NCI-H2081 treated with DMSO at 0.1 percent for 48 hours (cell line): ENCODE measurements around the gene RNU6-8.
A peak's percentile ranks its signal among the peaks of the same experiment; 100 is the strongest.

Experiments
- DNase-seq: peaks from one replicate; lab custom pipeline; 2025; lab: John Stamatoyannopoulos, UW

Gene RNU6-8

DNA sequence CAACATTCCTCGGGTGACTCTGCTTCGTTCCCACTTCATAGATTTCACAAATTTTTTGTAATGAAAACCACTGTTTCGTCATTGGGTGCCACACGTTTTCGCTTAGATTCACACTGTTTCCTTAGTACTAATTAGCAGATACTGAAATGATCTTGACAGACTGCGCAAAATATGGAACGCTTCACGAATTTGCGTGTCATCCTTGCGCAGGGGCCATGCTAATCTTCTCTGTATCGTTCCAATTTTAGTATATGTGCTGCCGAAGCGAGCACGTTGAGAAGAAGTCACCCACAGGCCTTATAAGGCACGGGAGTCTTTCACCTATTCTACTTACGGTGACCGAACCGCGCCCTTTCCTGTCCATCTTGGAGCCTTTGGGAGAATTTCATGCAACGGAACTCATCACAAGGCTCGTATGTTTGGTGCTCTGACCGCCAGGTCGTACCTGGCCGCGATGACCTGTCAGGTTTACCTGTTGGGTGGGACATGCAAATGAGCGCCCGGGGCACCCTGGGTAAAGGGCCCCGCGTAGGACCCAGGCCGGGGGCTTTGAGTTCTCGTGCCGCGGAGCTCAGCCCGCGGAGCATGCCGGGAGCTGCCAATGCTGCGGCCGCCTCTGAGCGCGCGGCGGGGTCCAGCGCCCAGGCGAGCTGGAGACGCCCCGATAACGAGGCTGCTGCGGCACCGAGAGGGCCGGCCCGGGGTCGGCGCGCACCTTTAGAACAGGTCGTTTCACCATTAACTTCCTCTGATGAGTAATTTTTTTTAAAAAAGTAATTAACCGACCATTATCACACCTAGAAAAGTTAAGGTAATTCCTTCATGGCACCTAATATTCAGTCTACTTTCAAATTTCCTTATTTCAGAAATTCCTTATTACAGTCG, at the start of gene RNU6-8:
RNU6-8 (minus strand) TSS at position 272 of the 885 bp plus-strand sequence.
- peak; percentile 69 for DNase-seq

DNA sequence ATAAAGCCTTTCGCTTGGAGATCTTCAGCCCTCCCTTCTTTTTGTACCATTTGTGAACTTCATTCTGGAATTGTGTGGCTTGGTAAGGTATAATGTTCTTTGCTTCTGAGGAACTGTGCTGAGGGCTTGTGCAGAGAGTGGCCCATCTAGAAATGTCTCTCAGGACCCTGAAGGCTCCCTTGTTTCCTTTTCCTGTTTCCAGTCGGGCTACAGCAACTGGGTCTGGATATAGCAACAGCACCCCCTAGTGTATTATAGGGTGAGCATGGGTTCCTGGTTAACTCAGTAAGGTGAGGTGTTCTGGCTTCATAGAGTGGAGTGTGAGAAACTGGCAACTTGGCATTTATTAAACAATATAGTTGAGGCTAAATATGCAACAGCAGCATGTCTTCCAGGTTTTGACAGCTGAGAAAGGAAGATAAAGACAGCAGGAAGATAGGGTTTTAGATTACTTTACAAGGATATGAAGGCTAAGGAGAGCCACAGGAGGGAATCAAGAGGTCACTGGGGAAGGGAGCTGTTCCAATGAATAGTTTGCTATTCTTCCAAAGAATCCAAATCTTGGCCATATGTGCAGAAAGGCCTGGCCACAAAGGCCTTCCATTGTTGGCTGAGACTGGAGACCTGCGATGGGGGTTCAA, 49.1 kb upstream of the RNU6-8 start:
- peak; percentile 59 for DNase-seq

DNA sequence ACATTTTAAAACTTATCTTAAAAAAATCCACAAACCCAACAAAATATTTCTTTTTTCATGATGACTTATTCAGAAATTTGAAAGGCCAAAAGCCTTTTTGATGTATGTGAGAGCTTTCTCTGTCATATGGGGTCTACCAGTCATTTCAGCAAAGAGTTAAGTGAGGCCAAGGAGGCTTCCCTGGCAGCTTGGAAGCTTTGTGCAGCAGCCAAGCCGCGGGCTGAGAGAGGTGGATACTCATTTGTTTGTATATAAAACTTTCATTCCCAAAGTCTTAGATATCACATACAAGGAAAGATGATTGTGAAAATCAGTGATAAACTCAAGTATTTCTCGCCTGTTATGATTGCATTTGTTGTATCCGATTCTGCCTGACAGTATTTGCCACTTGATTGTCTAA, 48.5 kb upstream of the RNU6-8 start:
- DNase-seq = no peak

DNA sequence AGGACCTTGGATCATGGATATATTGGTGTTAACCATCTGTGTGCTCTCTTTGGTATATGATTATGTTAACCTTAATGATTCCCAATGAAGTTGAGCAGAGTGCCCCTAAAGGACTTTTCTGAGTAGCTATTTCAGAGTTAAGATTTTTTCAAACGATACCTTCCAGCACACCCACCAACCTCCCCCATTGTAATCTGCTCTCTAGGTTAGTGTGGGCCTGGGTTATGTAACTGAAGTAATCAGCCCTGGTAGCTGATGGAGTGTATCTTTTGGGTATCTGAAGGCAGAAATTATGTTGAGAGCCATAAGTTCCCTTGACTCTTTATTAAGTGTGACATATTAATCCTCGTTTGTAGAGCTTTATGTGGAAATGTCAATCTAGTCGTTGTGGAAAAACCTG, 47.6 kb upstream of the RNU6-8 start:
- DNase-seq = no peak

DNA sequence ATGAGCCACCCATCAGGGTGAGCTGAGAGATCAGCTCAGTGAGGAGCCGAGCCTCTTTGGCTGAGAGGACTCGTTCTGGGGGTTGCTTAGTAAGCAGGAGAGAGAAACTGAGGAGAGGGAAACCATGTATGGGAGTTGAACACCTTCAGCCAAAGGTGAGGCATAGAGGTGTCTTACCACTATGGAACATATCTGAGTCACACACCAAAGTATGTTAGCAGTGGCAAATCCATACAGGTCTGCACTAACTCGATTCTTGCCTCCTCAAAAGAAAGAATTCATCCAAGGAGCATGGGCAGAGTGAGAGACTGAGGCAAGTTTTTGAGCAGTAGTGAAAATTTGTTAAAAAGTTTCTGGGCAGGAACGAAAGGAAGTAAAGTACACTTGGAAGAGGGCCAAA, 46.7 kb upstream of the RNU6-8 start:
- DNase-seq = no peak

DNA sequence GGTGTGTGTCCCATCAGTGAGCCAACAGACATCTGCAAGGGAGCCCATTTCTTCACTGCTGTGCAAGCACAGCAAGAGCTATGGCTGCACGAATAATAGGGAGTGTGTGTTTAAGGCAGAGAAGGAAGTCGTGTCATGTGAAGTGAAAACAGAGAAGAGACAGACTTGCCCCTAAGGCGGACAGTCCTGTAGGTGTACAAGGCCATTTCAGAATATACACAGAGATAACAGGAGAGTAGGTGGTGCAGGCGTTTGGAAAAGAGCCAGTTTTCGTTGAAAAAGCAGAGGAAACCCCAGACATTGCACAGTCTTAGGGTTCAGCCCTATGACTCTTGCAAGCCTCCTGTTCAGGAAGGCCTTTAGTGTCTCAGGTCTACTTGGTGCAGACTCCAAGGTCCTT, 46.3 kb upstream of the RNU6-8 start:
- no peak for DNase-seq

DNA sequence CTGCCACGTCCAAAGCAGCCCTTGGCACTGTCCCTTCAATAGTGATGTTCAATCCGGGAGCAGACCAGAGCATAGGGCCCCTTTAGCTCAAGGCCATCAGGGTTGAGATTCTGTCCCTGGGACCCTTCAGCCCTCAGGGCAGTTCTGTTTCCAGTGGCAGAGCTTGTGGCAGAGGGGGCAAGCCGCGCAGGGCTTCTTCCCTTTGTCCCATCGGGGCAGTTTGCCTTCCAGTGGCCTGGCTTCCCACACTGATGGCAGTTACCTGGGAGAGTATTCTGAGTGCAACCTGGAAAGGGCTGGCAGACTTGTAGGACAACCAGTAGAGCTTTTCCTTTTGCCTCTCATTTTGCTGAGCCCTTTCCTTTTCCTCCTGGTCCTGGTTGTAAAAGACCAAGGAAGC, 43.7 kb upstream of the RNU6-8 start:
- DNase-seq = no peak

DNA sequence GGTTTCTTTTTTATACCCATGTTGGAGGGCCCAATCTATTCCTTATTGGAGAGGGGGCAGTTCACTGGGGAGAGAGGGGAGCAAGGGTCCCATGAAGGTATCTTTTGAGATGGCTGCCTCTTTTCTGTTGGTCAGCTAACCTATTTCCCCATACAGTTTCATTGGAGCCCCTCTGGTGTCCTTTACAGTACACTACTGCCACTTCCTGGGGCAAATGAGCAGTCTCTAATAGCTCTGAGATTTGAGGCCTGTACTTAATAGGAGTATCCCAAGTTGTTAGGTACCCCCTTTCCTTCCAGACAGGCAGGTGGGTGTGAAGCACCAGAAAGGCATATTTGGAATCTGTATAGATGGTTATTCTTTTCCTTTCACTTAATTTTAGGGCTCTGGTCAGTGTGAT, 41.3 kb upstream of the RNU6-8 start:
- no peak for DNase-seq

DNA sequence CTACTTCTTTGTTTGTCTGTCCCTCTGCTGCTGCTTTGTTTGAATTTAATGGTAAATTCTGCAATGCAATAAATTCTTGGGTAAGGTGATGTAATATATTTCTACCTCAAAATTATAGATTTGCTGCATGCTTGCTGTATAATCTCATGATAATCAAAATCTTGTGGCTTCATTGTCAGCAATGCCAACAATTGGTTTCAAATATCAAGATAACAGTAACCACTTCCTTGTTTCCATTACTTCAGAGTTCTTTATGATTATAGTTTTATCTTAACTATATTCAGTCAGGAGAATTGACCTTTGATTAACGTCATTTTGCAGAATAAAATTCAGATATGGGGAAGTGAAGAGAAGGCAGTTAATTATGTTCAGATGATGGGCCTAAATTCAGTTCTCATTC, 30.2 kb upstream of the RNU6-8 start:
- DNase-seq = no peak

DNA sequence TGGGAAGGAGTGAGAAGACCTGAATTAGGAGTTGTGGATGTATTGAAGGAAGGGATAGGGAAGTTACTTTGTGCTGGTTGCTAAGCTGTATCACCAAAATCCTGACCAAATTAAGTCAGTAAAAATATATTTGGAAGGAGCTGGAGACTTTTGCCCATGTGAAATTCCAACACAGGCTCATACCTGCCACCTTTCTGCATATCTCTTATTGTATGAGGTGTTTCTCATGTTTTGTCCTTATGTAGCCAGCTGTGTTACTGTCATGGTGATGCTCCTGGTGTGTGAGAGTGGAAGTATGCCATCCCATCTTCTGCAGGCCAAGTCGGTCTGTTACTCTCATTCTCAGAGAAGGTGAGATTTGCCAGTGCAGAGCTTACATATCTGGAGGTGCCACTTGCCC, 29.4 kb upstream of the RNU6-8 start:
- no peak for DNase-seq

DNA sequence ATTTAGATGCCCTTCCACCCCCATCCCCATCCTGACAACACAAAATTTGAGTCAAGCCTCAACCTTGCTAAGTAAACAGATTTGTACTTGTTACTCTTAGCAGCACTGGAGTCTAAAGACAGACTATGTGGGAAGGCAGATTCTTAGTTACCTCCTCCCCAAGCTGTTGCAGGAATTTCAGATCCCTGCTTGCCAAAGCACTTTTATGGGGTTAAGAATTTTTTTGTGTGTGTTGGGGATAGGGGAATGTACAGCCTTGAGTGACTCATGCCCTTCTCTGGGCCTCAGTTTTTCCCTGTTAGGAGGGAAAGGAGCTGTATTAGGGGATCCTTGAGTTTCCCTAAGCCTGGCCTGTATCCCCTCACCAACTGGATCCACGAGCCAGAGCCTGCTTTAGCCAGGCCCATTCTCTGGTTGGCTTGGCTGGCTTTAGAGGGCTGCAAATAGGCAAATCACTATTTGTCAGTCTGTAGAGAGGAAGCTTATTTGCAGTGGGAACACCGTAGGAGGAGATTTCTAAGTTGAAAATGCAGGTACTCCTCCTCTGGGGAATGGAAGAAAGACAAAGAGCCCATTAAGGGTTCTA, 27.7 kb upstream of the RNU6-8 start:
- no peak for DNase-seq

DNA sequence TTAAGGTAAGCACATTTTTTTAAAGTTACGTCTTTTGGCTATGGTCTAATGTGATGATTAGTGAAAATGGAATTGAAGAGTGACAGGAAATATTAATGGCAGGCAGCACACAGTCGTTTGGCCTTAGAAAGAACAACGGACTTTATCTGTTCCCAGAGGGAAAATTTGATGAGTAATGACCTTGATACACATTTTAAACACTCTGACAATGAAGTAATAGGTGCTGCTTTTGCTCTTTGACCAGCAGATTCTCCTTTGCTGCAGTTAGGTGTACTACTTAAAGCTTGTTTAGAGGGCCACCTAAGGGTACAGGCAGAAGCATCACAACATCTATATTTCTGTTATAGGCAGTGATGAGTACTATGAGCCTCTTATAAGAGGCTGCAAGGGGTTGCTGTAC, 27.1 kb upstream of the RNU6-8 start:
- no peak for DNase-seq

DNA sequence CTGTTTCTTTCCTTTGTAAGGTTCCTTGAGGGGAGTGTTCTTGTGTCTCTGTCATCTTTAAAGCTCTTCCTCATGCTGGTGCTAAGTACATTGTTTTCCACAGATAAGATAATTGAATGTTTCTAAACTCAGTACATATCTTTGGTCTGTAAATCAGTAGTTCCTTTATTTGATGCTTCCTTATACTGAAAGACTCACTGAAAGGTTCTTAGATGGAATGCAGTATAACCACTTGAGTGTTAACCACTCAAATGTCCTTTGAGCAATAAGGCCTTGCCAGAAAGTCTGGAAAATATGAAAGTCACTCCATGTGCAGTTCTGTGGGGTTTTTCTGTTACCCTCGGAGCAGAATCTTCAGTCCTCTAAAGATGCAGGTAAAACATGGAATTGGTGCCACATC, 23.0 kb upstream of the RNU6-8 start:
- no peak for DNase-seq

DNA sequence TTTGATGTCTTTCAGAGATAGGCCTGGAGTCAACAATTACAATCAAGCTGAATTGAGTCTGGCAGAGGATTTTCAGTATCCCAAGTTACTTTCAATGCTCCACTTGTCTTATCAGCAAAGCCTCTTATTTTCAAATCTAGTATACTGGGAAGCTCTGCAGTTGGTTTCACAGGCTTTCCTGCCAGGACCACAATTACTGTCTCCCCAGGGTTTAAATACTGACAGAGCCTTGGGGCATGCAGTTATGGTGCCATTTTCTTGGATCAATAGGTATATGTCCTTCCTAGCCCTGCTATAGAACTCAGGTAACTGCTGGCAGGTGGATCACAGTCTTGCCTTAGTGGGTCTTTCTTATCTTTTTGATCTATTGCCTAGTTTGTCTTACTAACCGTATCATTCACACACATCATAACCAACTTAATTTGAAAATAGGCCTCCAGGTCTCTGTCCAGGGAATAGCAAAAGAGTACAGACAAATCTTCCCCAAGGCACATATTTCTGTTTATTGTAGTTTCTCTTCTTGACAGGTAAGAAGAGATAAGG, 22.4 kb upstream of the RNU6-8 start:
- no peak for DNase-seq

DNA sequence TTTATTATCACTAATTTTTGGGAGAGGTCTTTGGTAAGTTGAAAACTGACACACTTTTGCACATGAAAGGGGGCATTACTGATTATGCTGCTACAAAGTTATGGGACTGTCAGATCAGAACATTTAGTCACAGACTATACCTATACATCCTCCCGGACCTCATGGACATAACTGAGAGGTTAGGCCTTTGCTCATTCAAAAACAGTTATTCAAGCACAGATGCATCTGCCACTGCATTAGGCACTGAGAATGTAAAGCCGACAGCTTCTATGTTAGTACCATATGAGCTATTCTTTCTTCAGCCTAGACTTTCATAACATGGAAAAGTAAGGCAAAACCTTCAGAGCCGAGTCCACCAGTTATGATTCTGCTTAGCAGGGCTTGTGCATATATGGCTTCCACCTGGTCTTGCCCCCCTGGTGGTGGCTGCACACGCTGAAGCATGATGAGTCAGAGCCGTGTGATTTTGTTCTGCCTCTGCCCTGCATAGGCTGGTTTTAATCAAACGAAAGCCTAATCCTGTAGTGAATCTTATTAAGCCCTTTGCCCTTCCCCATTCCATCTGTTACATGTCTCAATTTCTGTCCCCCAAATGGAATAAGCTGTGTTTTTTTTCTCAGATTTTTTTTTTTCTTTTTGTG, 21.8 kb upstream of the RNU6-8 start:
- peak; percentile 15 for DNase-seq

DNA sequence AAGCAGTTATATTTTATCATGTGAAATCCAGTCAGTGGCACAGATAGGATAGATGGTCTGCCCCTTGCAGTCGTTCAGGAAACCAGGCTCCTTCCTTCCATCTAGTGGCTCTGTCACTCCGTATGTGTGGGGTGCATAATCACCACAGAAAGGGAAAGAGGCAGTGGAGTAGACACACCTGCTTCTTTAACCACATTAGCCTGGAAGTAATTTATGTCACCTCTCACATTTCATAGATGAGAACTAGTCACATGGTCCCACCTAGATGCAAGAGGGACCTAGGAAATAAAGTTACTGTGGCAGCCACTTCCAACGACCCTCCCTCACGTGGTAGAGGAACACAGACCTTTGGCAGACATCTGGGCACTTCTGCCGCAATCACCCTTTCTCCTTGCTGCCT, 14.2 kb upstream of the RNU6-8 start:
- DNase-seq = peak; percentile 62

DNA sequence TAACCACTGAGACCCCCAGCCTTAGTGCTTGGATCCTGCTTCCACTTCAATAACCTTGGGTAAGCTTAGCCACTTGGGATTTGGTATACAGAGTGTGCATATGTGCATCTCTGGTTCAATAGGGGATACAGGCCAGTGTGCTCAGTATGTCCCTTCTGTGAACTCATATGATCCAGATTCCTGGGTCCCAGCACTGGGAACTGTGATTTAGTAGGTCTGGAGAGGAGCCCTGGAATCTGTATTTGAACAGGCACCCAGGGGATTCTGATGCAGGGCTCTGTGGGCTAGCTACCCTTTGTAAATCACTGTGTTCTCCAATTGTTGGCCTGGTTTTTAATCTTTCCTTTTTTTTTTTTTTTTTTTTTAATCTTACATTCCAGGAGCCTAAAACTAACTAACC, 9.8 kb upstream of the RNU6-8 start:
- no peak for DNase-seq

DNA sequence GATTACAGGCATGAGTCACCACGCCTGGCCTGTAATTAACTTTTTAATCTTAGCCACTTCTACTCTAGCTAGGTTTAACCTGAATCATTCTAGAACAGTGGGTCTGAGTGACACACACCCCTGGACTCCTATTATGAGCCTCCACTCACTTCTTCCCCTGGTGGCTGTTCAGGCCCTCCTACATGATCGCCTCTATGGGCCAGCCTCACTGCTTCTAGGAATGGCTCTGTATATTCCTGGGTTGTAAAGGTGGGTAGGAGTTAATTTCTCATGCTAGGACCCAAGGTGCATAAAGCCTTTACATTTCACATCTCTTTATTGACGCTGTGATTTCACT, 8.0 kb upstream of the RNU6-8 start:
- no peak for DNase-seq

DNA sequence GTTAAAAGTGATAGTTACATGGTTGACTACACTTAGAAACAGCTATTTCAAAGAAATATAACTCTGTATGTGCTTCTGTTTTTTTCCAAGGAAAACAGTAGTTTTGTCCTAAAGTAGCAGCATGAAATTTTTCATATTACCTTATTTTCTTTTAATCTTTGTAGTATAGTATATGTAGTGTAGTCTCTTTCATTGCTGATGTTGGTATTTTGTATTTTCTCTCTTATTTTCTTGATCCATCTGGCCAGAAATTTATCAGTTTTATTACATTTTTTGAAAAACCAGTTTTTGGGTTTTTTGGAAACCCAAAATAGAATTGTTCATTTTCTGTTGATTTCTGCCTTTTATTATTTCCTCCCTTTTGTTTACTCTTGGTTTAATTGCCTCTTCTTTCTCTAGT, 6.4 kb upstream of the RNU6-8 start:
- no peak for DNase-seq

DNA sequence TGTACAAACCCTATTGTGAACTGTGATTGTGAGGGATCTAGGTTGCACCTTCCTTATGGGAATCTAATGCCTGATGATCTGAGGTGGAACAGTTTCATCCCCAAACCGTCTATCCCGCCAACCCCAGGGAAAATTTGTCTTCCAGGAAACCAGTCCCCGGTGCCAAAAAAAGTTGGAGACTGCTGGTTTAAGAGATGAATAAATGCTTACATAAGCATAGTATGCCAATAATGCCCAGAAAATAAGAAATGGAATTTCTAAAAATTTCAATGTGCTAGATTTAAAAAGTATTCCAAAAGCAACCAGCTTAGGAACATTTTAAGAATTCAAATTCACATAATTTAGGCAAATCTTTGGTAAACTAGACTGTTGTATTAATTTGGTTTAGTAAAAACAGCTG, 5.4 kb upstream of the RNU6-8 start:
- DNase-seq = no peak

DNA sequence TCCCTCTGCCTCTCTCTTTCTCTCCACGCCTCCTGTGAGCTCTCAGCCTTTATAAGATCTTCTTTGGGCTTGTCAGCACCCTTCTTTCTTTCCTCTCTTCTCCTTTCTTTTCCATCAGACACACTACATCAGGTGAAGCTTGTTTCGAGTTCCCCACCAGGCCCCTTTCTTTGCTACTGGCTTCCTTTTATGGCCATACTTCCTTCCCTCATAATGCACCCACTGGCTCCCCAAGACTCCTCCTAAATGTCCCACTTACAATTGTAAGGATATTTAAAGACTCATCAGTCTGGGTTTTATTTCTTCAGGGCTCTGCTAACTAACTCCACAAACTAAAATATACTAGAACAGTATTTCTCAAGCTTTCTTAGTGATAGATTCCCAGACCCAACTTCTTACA, 3.5 kb upstream of the RNU6-8 start:
- DNase-seq = no peak

DNA sequence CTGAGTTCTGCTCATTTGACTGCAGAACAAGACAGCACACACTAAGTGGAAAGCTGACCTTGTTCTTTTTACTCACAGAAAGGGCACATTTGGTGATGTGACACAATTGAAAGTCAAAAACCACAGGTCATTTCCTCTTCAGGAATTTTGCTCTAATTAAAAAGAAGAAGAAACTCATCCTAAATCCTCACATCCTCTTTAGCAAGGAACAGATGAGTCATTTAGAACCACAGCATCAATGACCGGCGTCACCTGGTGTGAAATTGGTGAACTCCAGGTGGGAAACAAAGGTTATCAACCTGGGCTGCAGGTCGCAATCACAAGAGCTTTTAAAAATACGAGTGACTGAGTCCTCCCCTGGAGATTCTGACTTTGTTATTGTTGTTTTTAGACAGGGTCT, 2.9 kb upstream of the RNU6-8 start:
- no peak for DNase-seq

DNA sequence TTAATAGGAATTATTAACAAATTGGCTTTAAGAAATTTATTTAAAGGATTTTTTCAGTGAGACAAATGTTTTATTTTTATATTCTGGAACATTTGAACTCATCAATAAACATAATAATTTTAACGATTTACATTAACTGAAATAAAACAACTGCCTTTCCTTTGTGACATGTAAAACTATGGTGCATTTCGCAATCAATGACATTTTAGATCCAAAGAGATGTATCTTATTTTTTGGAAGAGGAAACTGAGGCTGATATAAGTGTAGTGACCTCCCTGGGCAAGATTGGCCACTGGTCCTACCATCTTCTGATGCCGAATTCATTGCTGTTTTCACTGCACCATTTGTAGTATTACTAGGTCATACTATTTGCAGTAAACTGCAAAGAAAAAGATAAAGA, 2.5 kb upstream of the RNU6-8 start:
- DNase-seq = no peak
